A549 (cell line): ENCODE results near the gene OR8B4. TPM values are rescaled to one million over a fixed set of nuclear protein-coding genes. Genes with fewer than 3 reads are reported as not detected.

Experiments
- ATAC-seq, 2 experiments: fragments of 200-7000 bp in 1 of 2; fragments of >200 bp in 1 of 2; cut with Nextera tagmentation in 1 of 2; cut with Tn5 transposase in 1 of 2; 3 replicates each; pipeline versions ENCODE4 v1.8.0 to v1.9.1; 2018 to 2020; ENCODE audit warnings: mild to moderate bottlenecking in 1 of 2, moderate library complexity in 1 of 2
- CTCF ChIA-PET: fragments of 300-600 bp; sonication (Branson Sonifier 250); formaldehyde crosslinking; extraction: SDS; loops from one replicate; lab custom pipeline; 2021; ENCODE audit warnings: antibody characterized with exemption, inconsistent platforms; lab: Yijun Ruan, JAX
- POLR2A ChIA-PET: fragments of 350-600 bp; formaldehyde crosslinking; extraction: SDS; loops from one replicate; lab custom pipeline; 2021; ENCODE audit warnings: antibody characterized with exemption, inconsistent platforms; lab: Yijun Ruan, JAX
- DNase-seq, 2 experiments: peaks; one replicate each; pipeline versions ENCODE4 v3.0.0 to v3.0.0-alpha.2; 2011 to 2016; ENCODE audit warnings: low read depth in 1 of 2, low spot score in 1 of 2
- FAIRE-seq: peaks from 2 replicates; lab custom pipeline; 2011; peaks lifted over from hg19 to GRCh38; lab: Jason Lieb, UNC
- H3K27ac ChIP-seq, 2 experiments: fragments of >200 bp; sonication (Bioruptor Twin); formaldehyde crosslinking; 3 replicates each; pipeline ENCODE4 v1.5.1; 2016 to 2017
- H3K4me1 ChIP-seq: fragments of >200 bp; sonication (Bioruptor Twin); formaldehyde crosslinking; 3 replicates; pipeline ENCODE4 v1.6.1; 2016
- H3K4me2 ChIP-seq: fragments of >200 bp; sonication (Bioruptor Twin); formaldehyde crosslinking; 3 replicates; pipeline ENCODE4 v1.6.1; 2016
- H3K4me3 ChIP-seq: fragments of >200 bp; sonication (Bioruptor Twin); formaldehyde crosslinking; 3 replicates; pipeline ENCODE4 v1.5.1; 2016
- H3K9me3 ChIP-seq: fragments of >200 bp; sonication (Bioruptor Twin); formaldehyde crosslinking; 3 replicates; pipeline ENCODE4 v1.6.1; 2016
- BCL3 ChIP-seq: fragments of >200 bp; sonication (Bioruptor Twin); formaldehyde crosslinking; IDR thresholded peaks from 3 replicates; pipeline ENCODE4 v1.6.1; 2016
- CHD2 ChIP-seq: fragments of 150-350 bp; IDR thresholded peaks from 2 replicates; pipeline ENCODE4 v1.6.1; 2014; ENCODE audit warnings: low read length; ENCODE audit not compliant: partially characterized antibody
- E2F6 ChIP-seq: IDR thresholded peaks from 2 replicates; pipeline ENCODE4 v1.6.1; 2012; ENCODE audit warnings: low read depth, borderline replicate concordance
- EHF ChIP-seq: fragments of 250-450 bp; sonication (Bioruptor Pico); IDR thresholded peaks from 2 replicates; pipeline ENCODE4 v1.5.0; 2020; ENCODE audit warnings: mild to moderate bottlenecking
- ESRRA ChIP-seq: fragments of 150-350 bp; IDR thresholded peaks from 2 replicates; pipeline ENCODE4 v1.6.1; 2014; ENCODE audit warnings: mild to moderate bottlenecking, low read length, borderline replicate concordance
- FOXS1 ChIP-seq: fragments of 250-450 bp; sonication (Bioruptor Pico); IDR thresholded peaks from 2 replicates; pipeline ENCODE4 v1.5.0; 2020; ENCODE audit warnings: mild to moderate bottlenecking, moderate library complexity
- HMGXB4 ChIP-seq: fragments of 250-450 bp; sonication (Bioruptor Pico); IDR thresholded peaks from 2 replicates; pipeline ENCODE4 v1.5.0; 2021; ENCODE audit warnings: mild to moderate bottlenecking, moderate library complexity, borderline replicate concordance
- KDM1A ChIP-seq: fragments of 200-600 bp; sonication (generic); IDR thresholded peaks from 2 replicates; pipeline ENCODE4 v1.6.1; 2016; ENCODE audit warnings: low read depth, mild to moderate bottlenecking
- MAZ ChIP-seq: fragments of 150-350 bp; IDR thresholded peaks from 2 replicates; pipeline ENCODE4 v1.6.1; 2014; ENCODE audit warnings: antibody characterized with exemption, low read depth, low read length, borderline replicate concordance
- MYC ChIP-seq: IDR thresholded peaks from 2 replicates; pipeline ENCODE4 v1.6.1; 2012; ENCODE audit warnings: mild to moderate bottlenecking, inconsistent platforms, low read length, improper control_type of control experiment, borderline replicate concordance
- NFE2L2 ChIP-seq: fragments of 150-350 bp; conservative IDR thresholded peaks from 2 replicates; pipeline ENCODE4 v1.6.1; 2014; ENCODE audit warnings: low read length
- NPAS2 ChIP-seq: fragments of 250-450 bp; sonication (Bioruptor Pico); IDR thresholded peaks from 2 replicates; pipeline ENCODE4 v1.8.0; 2022; ENCODE audit warnings: mild to moderate bottlenecking, moderate library complexity, borderline replicate concordance
- PHF8 ChIP-seq: fragments of 200-600 bp; sonication (generic); IDR thresholded peaks from 2 replicates; pipeline ENCODE4 v1.6.1; 2016; ENCODE audit warnings: low read depth, mild to moderate bottlenecking, antibody characterized with exemption, moderate library complexity, borderline replicate concordance
- POLR2A ChIP-seq: IDR thresholded peaks from 2 replicates; pipeline ENCODE4 v1.6.1; 2012; ENCODE audit warnings: mild to moderate bottlenecking, low read length
- RARB ChIP-seq: fragments of 250-450 bp; sonication (Bioruptor Pico); IDR thresholded peaks from 2 replicates; pipeline ENCODE4 v1.8.0; 2021; ENCODE audit warnings: mild to moderate bottlenecking, moderate library complexity
- RFX5 ChIP-seq: fragments of 450-650 bp; IDR thresholded peaks from 2 replicates; pipeline ENCODE4 v1.7.1; 2014; ENCODE audit warnings: antibody characterized with exemption, mild to moderate bottlenecking, moderate library complexity
- RNF2 ChIP-seq: fragments of 200-600 bp; sonication (generic); IDR thresholded peaks from 2 replicates; pipeline ENCODE4 v1.6.1; 2016; ENCODE audit warnings: low read depth, mild to moderate bottlenecking, antibody characterized with exemption, moderate library complexity, borderline replicate concordance
- SMC3 ChIP-seq: fragments of >200 bp; sonication (Bioruptor Twin); formaldehyde crosslinking; IDR thresholded peaks from 3 replicates; pipeline ENCODE4 v1.6.1; 2018; ENCODE audit warnings: inconsistent platforms
- SREBF2 ChIP-seq: fragments of 450-650 bp; IDR thresholded peaks from 2 replicates; pipeline ENCODE4 v1.6.1; 2014; ENCODE audit warnings: mild to moderate bottlenecking, moderate library complexity
- TP53 ChIP-seq: fragments of 250-450 bp; sonication (Bioruptor Pico); IDR thresholded peaks from 2 replicates; pipeline ENCODE4 v1.5.0; 2021; ENCODE audit warnings: mild to moderate bottlenecking, moderate library complexity
- ZC3H11A ChIP-seq: fragments of 450-650 bp; IDR thresholded peaks from 2 replicates; pipeline ENCODE4 v1.6.1; 2014; ENCODE audit warnings: antibody characterized with exemption, mild to moderate bottlenecking
- ZNF302 ChIP-seq: fragments of 250-450 bp; sonication (Bioruptor Pico); IDR thresholded peaks from 2 replicates; pipeline ENCODE4 v1.9.0; 2021; ENCODE audit warnings: inconsistent platforms, mild to moderate bottlenecking, moderate library complexity
- ZSCAN20 ChIP-seq: fragments of 250-450 bp; sonication (Bioruptor Pico); IDR thresholded peaks from 2 replicates; pipeline ENCODE4 v1.8.0; 2022; ENCODE audit warnings: mild to moderate bottlenecking, moderate library complexity
- WGBS: methylation state at CpG from one replicate; pipeline ENCODE4 v1.1.6; 2017; ENCODE audit errors: missing lambda C conversion rate; 5-methylcytosine and 5-hydroxymethylcytosine counted together
- polyA plus RNA-seq, 4 experiments: library from polyadenylated mRNA; depleted of rRNA in 3 of 4; stranded (reverse); fragments of >200 nt; fragmentation: RNase III in 1 of 4; extraction: RNeasy Plus Mini Kit Qiagen cat#74134 plus additional on column Dnase treatment in 1 of 4; gene quantifications; 2 replicates in 3 of 4; 3 replicates in 1 of 4; pipeline ENCODE4 v1.2.3, GENCODE V29; 2011 to 2017
- TF ChIP-seq, protein P1 (sequence below): fragments of >200 bp; sonication (Bioruptor Twin); formaldehyde crosslinking; IDR thresholded peaks from 3 replicates; pipeline ENCODE4 v1.5.1; 2016
- TF ChIP-seq, protein P2 (sequence below): fragments of 250-450 bp; sonication (Bioruptor Pico); IDR thresholded peaks from 2 replicates; pipeline ENCODE4 v1.5.0; 2020; ENCODE audit warnings: low read depth, mild to moderate bottlenecking, moderate library complexity
- TF ChIP-seq, protein P3 (sequence below): fragments of 150-350 bp; IDR thresholded peaks from 2 replicates; pipeline ENCODE4 v1.6.1; 2014; ENCODE audit warnings: low read depth, mild to moderate bottlenecking, low read length

The OR8B4 gene
- polyA plus RNA-seq, 2 of the 4 experiments (the other 2 are of a cell fraction): not detected

- Histone ChIP-seq H3K9me3 (no peaks in the 10 kb centered on the region), H3K4me1 (no peaks in the 10 kb centered on the region), H3K4me2 (no peak overlapping the region), H3K4me3 (no peak overlapping the region), H3K27ac (no peak overlapping the region)
- no peak for ATAC-seq
- 19% methylated on average over 6 of the region's 7 CpGs for WGBS
- DNase-seq: no peak
- ChIA-PET CTCF (interaction anchor here (0.6 kb wide), 1 partner anchor 20 kb away, joined by 4 read pairs; no protein-coding TSS in a partner anchor), POLR2A (no interaction called here)
- TF ChIP-seq, protein P1, sequence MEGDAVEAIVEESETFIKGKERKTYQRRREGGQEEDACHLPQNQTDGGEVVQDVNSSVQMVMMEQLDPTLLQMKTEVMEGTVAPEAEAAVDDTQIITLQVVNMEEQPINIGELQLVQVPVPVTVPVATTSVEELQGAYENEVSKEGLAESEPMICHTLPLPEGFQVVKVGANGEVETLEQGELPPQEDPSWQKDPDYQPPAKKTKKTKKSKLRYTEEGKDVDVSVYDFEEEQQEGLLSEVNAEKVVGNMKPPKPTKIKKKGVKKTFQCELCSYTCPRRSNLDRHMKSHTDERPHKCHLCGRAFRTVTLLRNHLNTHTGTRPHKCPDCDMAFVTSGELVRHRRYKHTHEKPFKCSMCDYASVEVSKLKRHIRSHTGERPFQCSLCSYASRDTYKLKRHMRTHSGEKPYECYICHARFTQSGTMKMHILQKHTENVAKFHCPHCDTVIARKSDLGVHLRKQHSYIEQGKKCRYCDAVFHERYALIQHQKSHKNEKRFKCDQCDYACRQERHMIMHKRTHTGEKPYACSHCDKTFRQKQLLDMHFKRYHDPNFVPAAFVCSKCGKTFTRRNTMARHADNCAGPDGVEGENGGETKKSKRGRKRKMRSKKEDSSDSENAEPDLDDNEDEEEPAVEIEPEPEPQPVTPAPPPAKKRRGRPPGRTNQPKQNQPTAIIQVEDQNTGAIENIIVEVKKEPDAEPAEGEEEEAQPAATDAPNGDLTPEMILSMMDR: no peak
- TF ChIP-seq ZC3H11A (no peak), RFX5 (no peak), NFE2L2 (no peak), MYC (no peak), MAZ (no peak), EHF (CRISPR knock-in tag) (no peak), RNF2 (no peak), ZNF302 (CRISPR knock-in tag) (no peak), FOXS1 (CRISPR knock-in tag) (no peak), E2F6 (no peak), ZSCAN20 (CRISPR knock-in tag) (no peak), TP53 (CRISPR knock-in tag) (no peak), HMGXB4 (CRISPR knock-in tag) (no peak), RARB (CRISPR knock-in tag) (no peak)
- TF ChIP-seq, protein P2, sequence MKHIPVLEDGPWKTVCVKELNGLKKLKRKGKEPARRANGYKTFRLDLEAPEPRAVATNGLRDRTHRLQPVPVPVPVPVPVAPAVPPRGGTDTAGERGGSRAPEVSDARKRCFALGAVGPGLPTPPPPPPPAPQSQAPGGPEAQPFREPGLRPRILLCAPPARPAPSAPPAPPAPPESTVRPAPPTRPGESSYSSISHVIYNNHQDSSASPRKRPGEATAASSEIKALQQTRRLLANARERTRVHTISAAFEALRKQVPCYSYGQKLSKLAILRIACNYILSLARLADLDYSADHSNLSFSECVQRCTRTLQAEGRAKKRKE (CRISPR knock-in tag): no peak
- TF ChIP-seq, protein P3, sequence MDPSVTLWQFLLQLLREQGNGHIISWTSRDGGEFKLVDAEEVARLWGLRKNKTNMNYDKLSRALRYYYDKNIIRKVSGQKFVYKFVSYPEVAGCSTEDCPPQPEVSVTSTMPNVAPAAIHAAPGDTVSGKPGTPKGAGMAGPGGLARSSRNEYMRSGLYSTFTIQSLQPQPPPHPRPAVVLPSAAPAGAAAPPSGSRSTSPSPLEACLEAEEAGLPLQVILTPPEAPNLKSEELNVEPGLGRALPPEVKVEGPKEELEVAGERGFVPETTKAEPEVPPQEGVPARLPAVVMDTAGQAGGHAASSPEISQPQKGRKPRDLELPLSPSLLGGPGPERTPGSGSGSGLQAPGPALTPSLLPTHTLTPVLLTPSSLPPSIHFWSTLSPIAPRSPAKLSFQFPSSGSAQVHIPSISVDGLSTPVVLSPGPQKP: no peak
- no peak for FAIRE-seq
These were observed 14.8 kb downstream of the OR8B4 start for GRCh38 chr11:124409906-124410305.

DNA sequence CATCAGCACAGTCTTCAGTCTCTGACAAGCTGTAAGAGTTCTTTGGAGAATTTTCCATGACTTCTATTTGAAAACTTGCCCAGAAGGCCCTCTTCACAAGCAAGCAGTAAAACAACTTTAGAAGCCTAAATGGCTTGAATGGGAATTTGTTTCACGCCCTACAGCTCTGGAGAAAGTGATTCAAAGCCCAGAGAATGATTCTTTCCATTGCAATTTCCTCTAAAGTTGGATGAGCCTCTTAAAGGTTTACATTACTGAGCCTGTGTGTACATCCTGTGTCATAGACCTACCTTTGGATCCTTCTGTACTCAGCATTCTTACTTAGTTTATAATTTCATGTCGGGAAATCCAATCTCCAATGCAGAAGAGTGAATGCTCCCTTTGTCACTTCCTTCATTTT, 19.1 kb downstream of the OR8B4 start:
- CTCF ChIA-PET: interaction anchor here (0.8 kb wide), 1 partner anchor 471 kb away, joined by 3 read pairs; no protein-coding TSS in a partner anchor
- H3K9me3 ChIP-seq: no peaks in the 10 kb centered on the region
- ATAC-seq (0 out of 6 replicates have a peak, but pooled peaks of 1 of the 2 experiments have one; percentile 30), FAIRE-seq (no peak), DNase-seq (no peak)
- POLR2A ChIA-PET: no interaction called here
- 2% methylated on average over 2 of the region's 2 CpGs for WGBS
- no peaks in the 10 kb centered on the region for H3K4me1 ChIP-seq
- H3K4me3 ChIP-seq: no peak overlapping the region
- no peak overlapping the region for H3K27ac ChIP-seq
- no peak overlapping the region for H3K4me2 ChIP-seq
- no peak for TF ChIP-seq ESRRA
- no peak for TF ChIP-seq PHF8
- no peak for TF ChIP-seq HMGXB4 (CRISPR knock-in tag)
- no peak for TF ChIP-seq SREBF2
- TF ChIP-seq KDM1A: no peak
- TF ChIP-seq CHD2: no peak
- no peak for TF ChIP-seq BCL3
- TF ChIP-seq POLR2A: no peak
- TF ChIP-seq SMC3: no peak
- no peak for TF ChIP-seq EHF (CRISPR knock-in tag)
- TF ChIP-seq ZNF302 (CRISPR knock-in tag): no peak
- TF ChIP-seq, protein P2 (CRISPR knock-in tag): no peak
- no peak for TF ChIP-seq NPAS2 (CRISPR knock-in tag)
- no peak for TF ChIP-seq ZC3H11A
